ENCODE data around the gene MRTO4. TPM values are rescaled to one million over a fixed set of nuclear protein-coding genes. Genes with fewer than 3 reads are reported as not detected.

The MRTO4 gene
- total and polyA plus RNA-seq, 2 of the 13 experiments (the other 11 are each of a cell fraction or from before 2014, with no cell fraction given) = 28.1 to 59.2 TPM

- TF ChIP-seq ZIK1 (CRISPR knock-in tag; IDR thresholded peaks at IDR 0.05; ENCODE audit: borderline replicate concordance, low read depth) = no peak
These were observed 28.4 kb upstream of the MRTO4 start (continued) for GRCh38 chr1:19222979-19223824.

GRCh38 chr1:19229229-19229628 lies 22.4 kb upstream of the MRTO4 start:
- ATAC-seq = no peak
- WGBS (ENCODE audit: low lambda C conversion rate) = 96% methylated on average over 3 of the region's 3 CpGs
- in situ Hi-C loops (cut with HindIII; ENCODE audit: extremely low pct_ligation_motif_present, low pct_unique_long_range_greater_than_20kb) (no loop called here), intact Hi-C loops (cut with micrococcal nuclease; ENCODE audit: unreplicated experiment) (no loop called here)
- ChIA-PET CTCF (ENCODE audit: low intra/inter-chr PET ratio, low total read pairs) (no interaction called here), POLR2A (no interaction called here)
- no peak for DNase-seq (ENCODE audit: low spot score)
- no peak overlapping the region for H3K4me3 ChIP-seq (replicated peaks in 1 of 3; ENCODE audit: insufficient read depth in 1 of 3, low read depth in 2 of 3, low read length in 3 of 3)
- no peaks in the 10 kb centered on the region for H3K27me3 ChIP-seq (ENCODE audit: control insufficient read depth in 1 of 2, insufficient read depth in 2 of 2, low read length in 2 of 2)
- no peak overlapping the region for H2AFZ ChIP-seq (ENCODE audit: low read length)
- BruUV-seq (replicated peaks) = no TSS peak
- no peaks in the 10 kb centered on the region for H3K79me2 ChIP-seq (ENCODE audit: insufficient read depth, low read length)
- TF ChIP-seq ZNF598 (CRISPR knock-in tag; IDR thresholded peaks at IDR 0.05; ENCODE audit: borderline replicate concordance) (no peak), ZBTB7A (CRISPR knock-in tag; IDR thresholded peaks at IDR 0.05) (no peak), SP2 (CRISPR knock-in tag; IDR thresholded peaks at IDR 0.05) (no peak), RXRA (CRISPR knock-in tag; IDR thresholded peaks at IDR 0.05) (no peak), DZIP1 (CRISPR knock-in tag; IDR thresholded peaks at IDR 0.05) (no peak), ZNF431 (CRISPR knock-in tag; IDR thresholded peaks at IDR 0.05; ENCODE audit: borderline replicate concordance, low read depth) (no peak), ZNF790 (CRISPR knock-in tag; IDR thresholded peaks at IDR 0.05; ENCODE audit: borderline replicate concordance) (no peak), PAF1 (CRISPR knock-in tag; IDR thresholded peaks at IDR 0.05) (no peak), PLRG1 (conservative IDR thresholded peaks at IDR 0.05) (no peak), SMYD3 (CRISPR knock-in tag; IDR thresholded peaks at IDR 0.05) (no peak), BRF2 (CRISPR knock-in tag; IDR thresholded peaks at IDR 0.05) (no peak), NFRKB (IDR thresholded peaks at IDR 0.05) (no peak), ZFP36L1 (CRISPR knock-in tag; IDR thresholded peaks at IDR 0.05) (no peak)
- H3K36me3 ChIP-seq (replicated peaks in 1 of 2; ENCODE audit: control insufficient read depth in 1 of 2, insufficient read depth in 2 of 2, low read length in 2 of 2) = peaks cover 28 to 90% of the 10 kb centered on the region in 2 experiments
- no peak overlapping the region for H3K4me2 ChIP-seq (ENCODE audit: low read depth, low read length)
- no peak for FAIRE-seq
- no peaks in the 10 kb centered on the region for H3K9me3 ChIP-seq (ENCODE audit: low read length)
- no peaks in the 10 kb centered on the region for H4K20me1 ChIP-seq (ENCODE audit: insufficient read depth, low read length)
- H3K9ac ChIP-seq (ENCODE audit: insufficient read depth, low read depth, low read length) = no peak overlapping the region
- no peak overlapping the region for H3K27ac ChIP-seq (ENCODE audit: extremely low read length, insufficient read depth, low read length)
- H3K4me1 ChIP-seq (ENCODE audit: insufficient read depth, low read length) = peaks cover 4% of the 10 kb centered on the region; the same call in 1 of the 2 replicates
